Measurements from ENCODE around the gene TAS2R40. TPM values are rescaled to one million over a fixed set of nuclear protein-coding genes. Genes with fewer than 3 reads are reported as not detected.
"Not testable (repeated sequence)": the region's sequence is repeated elsewhere in the genome, so short reads cannot be mapped to it uniquely, and the experiment has no call there.

The TAS2R40 gene
- total RNA-seq, 1 donor from 2014 or later = not detected

DNA sequence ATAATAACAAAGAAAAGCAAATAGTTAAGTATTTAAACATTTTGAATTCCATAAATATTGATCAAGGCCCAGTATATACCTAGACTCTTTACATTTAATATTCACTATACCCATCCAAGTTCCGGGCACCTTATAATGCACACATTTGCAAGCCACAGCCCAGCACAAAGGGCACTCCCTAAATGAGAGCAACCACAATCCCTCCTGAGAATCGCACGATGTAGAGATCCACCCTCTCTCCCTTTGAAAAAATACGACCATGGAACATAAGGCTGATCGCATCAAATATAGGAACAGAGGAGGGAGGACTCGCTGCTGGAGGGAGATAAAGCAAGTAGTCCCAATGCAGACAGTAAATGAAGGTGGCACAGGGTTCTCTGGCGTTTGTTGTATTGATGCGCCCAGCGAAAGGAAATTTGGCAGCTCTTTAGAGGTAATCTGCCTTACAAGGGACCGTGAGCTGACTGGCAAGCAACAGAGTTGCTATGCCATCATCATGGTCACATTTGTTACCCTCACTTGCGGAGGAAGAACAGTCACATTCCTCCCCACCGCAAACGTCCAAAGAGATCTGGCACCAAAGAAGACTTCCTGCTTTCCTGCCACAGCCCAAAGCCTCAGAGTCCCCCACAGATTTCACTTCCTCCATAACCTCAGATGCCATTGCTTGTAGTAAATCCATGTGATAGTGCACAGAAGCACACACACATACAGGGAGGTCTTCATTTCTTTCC, 16.1 kb upstream of the TAS2R40 start:
- no peaks in the 10 kb centered on the region for H3K36me3 Mint-ChIP-seq
- TF ChIP-seq, protein P1, sequence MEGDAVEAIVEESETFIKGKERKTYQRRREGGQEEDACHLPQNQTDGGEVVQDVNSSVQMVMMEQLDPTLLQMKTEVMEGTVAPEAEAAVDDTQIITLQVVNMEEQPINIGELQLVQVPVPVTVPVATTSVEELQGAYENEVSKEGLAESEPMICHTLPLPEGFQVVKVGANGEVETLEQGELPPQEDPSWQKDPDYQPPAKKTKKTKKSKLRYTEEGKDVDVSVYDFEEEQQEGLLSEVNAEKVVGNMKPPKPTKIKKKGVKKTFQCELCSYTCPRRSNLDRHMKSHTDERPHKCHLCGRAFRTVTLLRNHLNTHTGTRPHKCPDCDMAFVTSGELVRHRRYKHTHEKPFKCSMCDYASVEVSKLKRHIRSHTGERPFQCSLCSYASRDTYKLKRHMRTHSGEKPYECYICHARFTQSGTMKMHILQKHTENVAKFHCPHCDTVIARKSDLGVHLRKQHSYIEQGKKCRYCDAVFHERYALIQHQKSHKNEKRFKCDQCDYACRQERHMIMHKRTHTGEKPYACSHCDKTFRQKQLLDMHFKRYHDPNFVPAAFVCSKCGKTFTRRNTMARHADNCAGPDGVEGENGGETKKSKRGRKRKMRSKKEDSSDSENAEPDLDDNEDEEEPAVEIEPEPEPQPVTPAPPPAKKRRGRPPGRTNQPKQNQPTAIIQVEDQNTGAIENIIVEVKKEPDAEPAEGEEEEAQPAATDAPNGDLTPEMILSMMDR (IDR thresholded peaks at IDR 0.05) = no peak
- TF ChIP-seq EZH2phosphoT487 (IDR thresholded peaks at IDR 0.05) (no peak), EZH2 (IDR thresholded peaks at IDR 0.05) (no peak)
- no peak overlapping the region for H3K4me2 ChIP-seq
- H3K27me3 ChIP-seq = no peaks in the 10 kb centered on the region
- H3K79me2 ChIP-seq (ENCODE audit: low read depth) = no peaks in the 10 kb centered on the region
- H4K20me1 ChIP-seq (ENCODE audit: low read depth) = no peaks in the 10 kb centered on the region
- no peak overlapping the region for H3K27ac Mint-ChIP-seq
- peaks cover 8% of the 10 kb centered on the region for H3K4me1 Mint-ChIP-seq
- no peak overlapping the region for H3K4me3 Mint-ChIP-seq
- H3K27me3 Mint-ChIP-seq (ENCODE audit: insufficient read depth, low read depth) = no peaks in the 10 kb centered on the region
- H3K9me3 ChIP-seq (ENCODE audit: low read depth) = no peaks in the 10 kb centered on the region
- H3K9me3 Mint-ChIP-seq = no peaks in the 10 kb centered on the region
- DNase-seq (ENCODE audit: low spot score) = no peak
- H3K27ac ChIP-seq = no peak overlapping the region
- H3K36me3 ChIP-seq = no peaks in the 10 kb centered on the region
- no peaks in the 10 kb centered on the region for H3F3A ChIP-seq (ENCODE audit: low read depth)
- H3K4me1 ChIP-seq = peaks cover 7% of the 10 kb centered on the region
- H2AFZ ChIP-seq (replicated peaks) = no peak overlapping the region
- no peak overlapping the region for H3K9ac ChIP-seq
- H3K4me3 ChIP-seq = no peak overlapping the region

DNA sequence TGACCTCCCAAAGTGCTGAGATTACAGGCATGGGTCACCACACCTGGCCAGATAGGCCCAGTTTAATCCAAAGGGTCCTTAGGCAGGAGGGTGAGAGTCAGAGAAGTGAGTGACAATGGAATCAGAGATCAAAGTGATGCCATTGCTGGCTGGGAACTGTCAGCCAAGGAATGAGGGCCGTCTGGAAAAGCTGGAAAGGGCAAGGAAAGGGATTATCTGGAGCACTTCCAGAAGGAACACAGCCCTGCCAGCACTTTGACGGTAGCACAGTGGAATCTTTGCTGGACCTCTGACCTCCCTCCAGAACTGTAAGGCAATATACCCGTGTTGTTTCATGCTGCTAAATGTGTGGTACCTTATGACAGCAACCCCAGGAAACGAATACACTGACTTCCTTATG, 11.3 kb upstream of the TAS2R40 start:
- no peak for DNase-seq (ENCODE audit: low spot score)
- H3K4me3 ChIP-seq = no peak overlapping the region
- no peak overlapping the region for H3K27ac ChIP-seq
- H3K4me1 ChIP-seq = no peaks in the 10 kb centered on the region
- H4K20me1 ChIP-seq (ENCODE audit: low read depth) = no peaks in the 10 kb centered on the region
- Mint-ChIP-seq H3K9me3 (peaks cover 6% of the 10 kb centered on the region), H3K4me1 (no peaks in the 10 kb centered on the region), H3K27ac (no peak overlapping the region), H3K27me3 (ENCODE audit: insufficient read depth, low read depth) (no peaks in the 10 kb centered on the region), H3K4me3 (no peak overlapping the region), H3K36me3 (no peaks in the 10 kb centered on the region)
- TF ChIP-seq EZH2 (IDR thresholded peaks at IDR 0.05) = no peak
- TF ChIP-seq, protein P1 (IDR thresholded peaks at IDR 0.05) = no peak
- no peak for TF ChIP-seq EZH2phosphoT487 (IDR thresholded peaks at IDR 0.05)
- no peaks in the 10 kb centered on the region for H3K27me3 ChIP-seq
- no peaks in the 10 kb centered on the region for H3K36me3 ChIP-seq
- no peaks in the 10 kb centered on the region for H3K79me2 ChIP-seq (ENCODE audit: low read depth)
- no peak overlapping the region for H3K9ac ChIP-seq
- H3K4me2 ChIP-seq = no peak overlapping the region
- no peaks in the 10 kb centered on the region for H3F3A ChIP-seq (ENCODE audit: low read depth)
- H3K9me3 ChIP-seq (ENCODE audit: low read depth) = no peaks in the 10 kb centered on the region
- H2AFZ ChIP-seq (replicated peaks) = no peak overlapping the region

DNA sequence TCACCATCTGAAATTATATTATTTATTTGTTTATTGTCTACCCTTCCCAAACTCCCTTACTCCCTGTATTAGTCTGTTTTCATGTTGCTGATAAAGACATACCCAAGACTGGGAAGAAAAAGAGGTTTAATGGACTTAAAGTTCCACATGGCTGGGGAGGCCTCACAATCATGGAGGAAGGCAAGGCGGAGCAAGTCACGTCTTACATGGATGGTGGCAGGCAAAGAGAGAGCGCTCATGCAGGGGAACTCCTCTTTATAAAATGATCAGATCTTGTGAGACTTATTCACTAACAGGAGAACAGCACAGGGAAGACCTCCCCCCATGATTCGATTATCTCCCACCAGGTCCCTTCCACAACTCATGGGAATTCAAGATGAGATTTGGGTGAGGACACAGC, 8.4 kb upstream of the TAS2R40 start:
- not testable (repeated sequence) for H3K79me2 ChIP-seq (ENCODE audit: low read depth); H3K9ac ChIP-seq; H3K4me2 ChIP-seq; H3K9me3 ChIP-seq (ENCODE audit: low read depth); H3K27me3 ChIP-seq; H3K4me3 Mint-ChIP-seq; DNase-seq (ENCODE audit: low spot score); H3K27me3 Mint-ChIP-seq (ENCODE audit: insufficient read depth, low read depth); H3K9me3 Mint-ChIP-seq; H3K4me1 Mint-ChIP-seq; H4K20me1 ChIP-seq (ENCODE audit: low read depth); H3K4me1 ChIP-seq; H3F3A ChIP-seq (ENCODE audit: low read depth); H3K36me3 Mint-ChIP-seq; H3K27ac Mint-ChIP-seq; H3K36me3 ChIP-seq; H2AFZ ChIP-seq (replicated peaks); H3K27ac ChIP-seq; H3K4me3 ChIP-seq

All from neural progenitor cell (in vitro differentiated cells).